Upper lobe of left lung (tissue), 4 donors: ENCODE data around the gene PDGFD.

Experiments used
- EP300 ChIP-seq, 4 donors: sonication (generic); formaldehyde crosslinking; IDR thresholded peaks; one replicate each; pipeline ENCODE4 v1.5.1; 2017; ENCODE audit warnings: antibody characterized with exemption in 4 of 4, control low read depth in 2 of 4
- POLR2AphosphoS5 ChIP-seq, 2 donors: sonication (generic); formaldehyde crosslinking; IDR thresholded peaks; one replicate each; pipeline ENCODE4 v1.5.1; 2017; ENCODE audit warnings: antibody characterized with exemption in 2 of 2
- TF ChIP-seq, protein P1 (sequence below), 6 experiments: fragments of 450-650 bp in 4 of 6; fragments of 200-600 bp in 2 of 6; sonication (generic) in 2 of 6; IDR thresholded peaks; one replicate each; pipeline ENCODE4 v1.5.1; 2016 to 2019; ENCODE audit warnings: antibody characterized with exemption in 6 of 6

DNA sequence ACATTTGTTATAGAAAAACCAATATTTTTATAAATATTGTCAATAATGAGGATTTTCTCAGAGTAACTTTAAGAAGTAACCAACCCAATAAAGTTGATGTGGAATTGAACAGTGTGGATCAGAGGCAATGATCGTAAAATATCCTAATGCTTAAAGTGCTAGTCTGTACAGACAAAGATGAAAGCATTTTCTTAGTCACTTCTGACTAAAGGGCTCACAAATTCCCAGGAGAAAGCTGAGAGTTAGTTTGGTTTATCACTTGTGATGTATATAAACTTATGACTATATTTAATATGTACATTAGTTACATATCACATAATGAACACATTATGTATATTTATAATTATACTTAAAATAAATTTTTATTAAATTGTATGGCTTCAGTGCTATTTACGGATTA lies 152.9 kb downstream of the PDGFD start:
- TF ChIP-seq POLR2AphosphoS5 (IDR thresholded peaks at IDR 0.05) (no peak), EP300 (IDR thresholded peaks at IDR 0.05) (no peak)
- TF ChIP-seq, protein P1, sequence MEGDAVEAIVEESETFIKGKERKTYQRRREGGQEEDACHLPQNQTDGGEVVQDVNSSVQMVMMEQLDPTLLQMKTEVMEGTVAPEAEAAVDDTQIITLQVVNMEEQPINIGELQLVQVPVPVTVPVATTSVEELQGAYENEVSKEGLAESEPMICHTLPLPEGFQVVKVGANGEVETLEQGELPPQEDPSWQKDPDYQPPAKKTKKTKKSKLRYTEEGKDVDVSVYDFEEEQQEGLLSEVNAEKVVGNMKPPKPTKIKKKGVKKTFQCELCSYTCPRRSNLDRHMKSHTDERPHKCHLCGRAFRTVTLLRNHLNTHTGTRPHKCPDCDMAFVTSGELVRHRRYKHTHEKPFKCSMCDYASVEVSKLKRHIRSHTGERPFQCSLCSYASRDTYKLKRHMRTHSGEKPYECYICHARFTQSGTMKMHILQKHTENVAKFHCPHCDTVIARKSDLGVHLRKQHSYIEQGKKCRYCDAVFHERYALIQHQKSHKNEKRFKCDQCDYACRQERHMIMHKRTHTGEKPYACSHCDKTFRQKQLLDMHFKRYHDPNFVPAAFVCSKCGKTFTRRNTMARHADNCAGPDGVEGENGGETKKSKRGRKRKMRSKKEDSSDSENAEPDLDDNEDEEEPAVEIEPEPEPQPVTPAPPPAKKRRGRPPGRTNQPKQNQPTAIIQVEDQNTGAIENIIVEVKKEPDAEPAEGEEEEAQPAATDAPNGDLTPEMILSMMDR (IDR thresholded peaks at IDR 0.05): no peak
